Caco-2 (cell line): ENCODE results near the gene TTLL11. TPM values are rescaled to one million over a fixed set of nuclear protein-coding genes. Genes with fewer than 3 reads are reported as not detected.

ENCODE experiments used
- BruUV-seq: library from RNA; stranded (reverse); fragments of 400-500 nt; replicated peaks from 2 replicates; lab custom pipeline; 2021; lab: Mats Ljungman, UMichigan
- CTCF ChIA-PET: fragments of 300-600 bp; sonication (Branson Sonifier 250); formaldehyde crosslinking; loops from one replicate; lab custom pipeline; 2022; ENCODE audit warnings: antibody characterized with exemption; lab: Charles Lee
- POLR2A ChIA-PET: fragments of 300-600 bp; sonication (Branson Sonifier 250); formaldehyde crosslinking; loops from one replicate; lab custom pipeline; 2022; ENCODE audit warnings: antibody characterized with exemption; lab: Charles Lee
- DNase-seq, 2 experiments: peaks; one replicate each; pipeline versions ENCODE4 v3.0.0 to v3.0.0-alpha.2; 2020 to 2022
- H3K27me3 ChIP-seq: replicated peaks from 2 replicates; pipeline ENCODE4 v1.6.0; 2011; ENCODE audit warnings: low read length; ENCODE audit not compliant: control insufficient read depth, insufficient read depth
- H3K36me3 ChIP-seq: 2 replicates; pipeline ENCODE4 v1.5.1; 2011; ENCODE audit warnings: low read length; ENCODE audit not compliant: control insufficient read depth, insufficient read depth
- H3K4me1 ChIP-seq: fragments of 250-450 bp; sonication (Bioruptor Pico); 2 replicates; pipeline ENCODE4 v1.5.1; 2020; ENCODE audit warnings: mild to moderate bottlenecking
- H3K4me3 ChIP-seq: 2 replicates; pipeline ENCODE4 v1.5.1; 2011; ENCODE audit warnings: low read depth, mild to moderate bottlenecking, control low read depth, low read length
- H3K9me3 ChIP-seq: fragments of 250-450 bp; sonication (Bioruptor Pico); 2 replicates; pipeline ENCODE4 v1.5.1; 2020; ENCODE audit warnings: mild to moderate bottlenecking, moderate library complexity
- H3K27ac Mint-ChIP-seq: one replicate; pipeline ENCODE4 v1.8.0; 2022; ENCODE audit warnings: mixed read lengths; ENCODE audit not compliant: unreplicated experiment
- H3K27me3 Mint-ChIP-seq: one replicate; pipeline ENCODE4 v1.8.0; 2022; ENCODE audit warnings: mixed read lengths; ENCODE audit not compliant: insufficient read depth, unreplicated experiment
- H3K36me3 Mint-ChIP-seq: one replicate; pipeline ENCODE4 v1.8.0; 2022; ENCODE audit warnings: mild to moderate bottlenecking, mixed read lengths; ENCODE audit not compliant: insufficient read depth, unreplicated experiment
- H3K4me1 Mint-ChIP-seq: one replicate; pipeline ENCODE4 v1.8.0; 2022; ENCODE audit warnings: low read depth, mixed read lengths; ENCODE audit not compliant: unreplicated experiment
- H3K4me3 Mint-ChIP-seq: one replicate; pipeline ENCODE4 v1.8.0; 2022; ENCODE audit warnings: mild to moderate bottlenecking, moderate library complexity, mixed read lengths; ENCODE audit not compliant: unreplicated experiment
- H3K9me3 Mint-ChIP-seq: one replicate; pipeline ENCODE4 v1.8.0; 2022; ENCODE audit warnings: mixed read lengths; ENCODE audit not compliant: unreplicated experiment
- CTCF ChIP-seq, 2 experiments: fragments of 200-600 bp in 1 of 2; IDR thresholded peaks; 1 replicate in 1 of 2; 2 replicates in 1 of 2; pipeline versions ENCODE4 v1.5.1 to v1.8.0; 2011 to 2022; ENCODE audit warnings: antibody characterized with exemption in 1 of 2, control low read depth in 1 of 2, inconsistent platforms in 1 of 2, low read depth in 1 of 2, low read length in 1 of 2, mild to moderate bottlenecking in 1 of 2, moderate library complexity in 1 of 2; ENCODE audit not compliant: insufficient read depth in 1 of 2, severe bottlenecking in 1 of 2, unreplicated experiment in 1 of 2
- intact Hi-C: fragments of 100-400 bp; cut with micrococcal nuclease; formaldehyde crosslinking; loops from one replicate; pipeline ENCODE4 v1.10.0; 2022; ENCODE audit not compliant: unreplicated experiment
- total RNA-seq: library from RNA; stranded (reverse); gene quantifications from 2 replicates; pipeline ENCODE4 v1.2.3, GENCODE V29; 2022

The TTLL11 gene
- total RNA-seq, 1 experiment from 2014 or later = 4.4 TPM

- H3K4me1 Mint-ChIP-seq = no peaks in the 10 kb centered on the region
- H3K4me3 Mint-ChIP-seq = no peak overlapping the region
- no peak for DNase-seq
- no TSS peak for BruUV-seq
- intact Hi-C loops = loop anchor here (5.0 kb wide), 1 partner anchor 461 kb away; no protein-coding TSS in a partner anchor
- ChIA-PET POLR2A (no interaction called here), CTCF (no interaction called here)
- H3K27ac Mint-ChIP-seq = no peak overlapping the region
- H3K27me3 Mint-ChIP-seq = peaks cover 3% of the 10 kb centered on the region
- Histone ChIP-seq H3K36me3 (no peaks in the 10 kb centered on the region), H3K9me3 (no peaks in the 10 kb centered on the region), H3K4me3 (no peak overlapping the region), H3K27me3 (no peaks in the 10 kb centered on the region), H3K4me1 (no peaks in the 10 kb centered on the region)
- no peaks in the 10 kb centered on the region for H3K36me3 Mint-ChIP-seq
- no peaks in the 10 kb centered on the region for H3K9me3 Mint-ChIP-seq
- TF ChIP-seq CTCF (IDR thresholded peaks at IDR 0.05; ENCODE audit: insufficient read depth in 1 of 2, low read depth in 1 of 2, low read length in 1 of 2, severe bottlenecking in 1 of 2, unreplicated experiment in 1 of 2) = no peak
Measured at GRCh38 chr9:122008559-122008958, 84.5 kb downstream of the TTLL11 start.

GRCh38 chr9:122007837-122008236 is 85.3 kb downstream of the TTLL11 start:
- BruUV-seq = no TSS peak
- H3K9me3 Mint-ChIP-seq = no peaks in the 10 kb centered on the region
- POLR2A ChIA-PET = no interaction called here
- intact Hi-C loops = loop anchor here (5.0 kb wide), 1 partner anchor 461 kb away; no protein-coding TSS in a partner anchor
- H3K4me1 Mint-ChIP-seq = no peaks in the 10 kb centered on the region
- H3K27me3 Mint-ChIP-seq = peaks cover 3% of the 10 kb centered on the region
- CTCF ChIA-PET = no interaction called here
- H3K36me3 Mint-ChIP-seq = no peaks in the 10 kb centered on the region
- no peak for TF ChIP-seq CTCF (IDR thresholded peaks at IDR 0.05; ENCODE audit: insufficient read depth in 1 of 2, low read depth in 1 of 2, low read length in 1 of 2, severe bottlenecking in 1 of 2, unreplicated experiment in 1 of 2)
- Histone ChIP-seq H3K4me3 (no peak overlapping the region), H3K9me3 (no peaks in the 10 kb centered on the region), H3K36me3 (no peaks in the 10 kb centered on the region), H3K4me1 (no peaks in the 10 kb centered on the region), H3K27me3 (no peaks in the 10 kb centered on the region)
- no peak for DNase-seq
- no peak overlapping the region for H3K4me3 Mint-ChIP-seq
- no peak overlapping the region for H3K27ac Mint-ChIP-seq

- no peaks in the 10 kb centered on the region for H3K36me3 ChIP-seq
- peak in 1 of 2 experiments; percentile 40 for DNase-seq
- POLR2A ChIA-PET = no interaction called here
- Mint-ChIP-seq H3K4me3 (no peak overlapping the region), H3K4me1 (no peaks in the 10 kb centered on the region), H3K27me3 (peaks cover 3% of the 10 kb centered on the region), H3K36me3 (no peaks in the 10 kb centered on the region), H3K27ac (no peak overlapping the region), H3K9me3 (no peaks in the 10 kb centered on the region)
- no peaks in the 10 kb centered on the region for H3K27me3 ChIP-seq
- BruUV-seq = no TSS peak
- intact Hi-C loops = loop anchor here (5.0 kb wide), 1 partner anchor 458 kb away; no protein-coding TSS in a partner anchor
- CTCF ChIA-PET = interaction anchor here (0.6 to 1.2 kb wide), 4 partner anchors 33 to 460 kb away, joined by 3 to 4 read pairs (median 4); no protein-coding TSS in a partner anchor
- no peak overlapping the region for H3K4me3 ChIP-seq
- no peaks in the 10 kb centered on the region for H3K4me1 ChIP-seq
- TF ChIP-seq CTCF (IDR thresholded peaks at IDR 0.05; ENCODE audit: insufficient read depth in 1 of 2, low read depth in 1 of 2, low read length in 1 of 2, severe bottlenecking in 1 of 2, unreplicated experiment in 1 of 2) = peak in 1 of 2 experiments; percentile 58
- no peaks in the 10 kb centered on the region for H3K9me3 ChIP-seq
Measured at GRCh38 chr9:122005597-122005996, 87.5 kb downstream of the TTLL11 start.
